Suppressor macrophage (primary cell): ENCODE results near the gene TNFRSF25.
"Not testable (repeated sequence)": the region's sequence is repeated elsewhere in the genome, so short reads cannot be mapped to it uniquely, and the experiment has no call there.

ENCODE experiments used
- DNase-seq, 4 experiments: peaks; one replicate each; pipeline ENCODE4 v3.0.0-alpha.2; 2020 to 2022

The TNFRSF25 gene

DNA sequence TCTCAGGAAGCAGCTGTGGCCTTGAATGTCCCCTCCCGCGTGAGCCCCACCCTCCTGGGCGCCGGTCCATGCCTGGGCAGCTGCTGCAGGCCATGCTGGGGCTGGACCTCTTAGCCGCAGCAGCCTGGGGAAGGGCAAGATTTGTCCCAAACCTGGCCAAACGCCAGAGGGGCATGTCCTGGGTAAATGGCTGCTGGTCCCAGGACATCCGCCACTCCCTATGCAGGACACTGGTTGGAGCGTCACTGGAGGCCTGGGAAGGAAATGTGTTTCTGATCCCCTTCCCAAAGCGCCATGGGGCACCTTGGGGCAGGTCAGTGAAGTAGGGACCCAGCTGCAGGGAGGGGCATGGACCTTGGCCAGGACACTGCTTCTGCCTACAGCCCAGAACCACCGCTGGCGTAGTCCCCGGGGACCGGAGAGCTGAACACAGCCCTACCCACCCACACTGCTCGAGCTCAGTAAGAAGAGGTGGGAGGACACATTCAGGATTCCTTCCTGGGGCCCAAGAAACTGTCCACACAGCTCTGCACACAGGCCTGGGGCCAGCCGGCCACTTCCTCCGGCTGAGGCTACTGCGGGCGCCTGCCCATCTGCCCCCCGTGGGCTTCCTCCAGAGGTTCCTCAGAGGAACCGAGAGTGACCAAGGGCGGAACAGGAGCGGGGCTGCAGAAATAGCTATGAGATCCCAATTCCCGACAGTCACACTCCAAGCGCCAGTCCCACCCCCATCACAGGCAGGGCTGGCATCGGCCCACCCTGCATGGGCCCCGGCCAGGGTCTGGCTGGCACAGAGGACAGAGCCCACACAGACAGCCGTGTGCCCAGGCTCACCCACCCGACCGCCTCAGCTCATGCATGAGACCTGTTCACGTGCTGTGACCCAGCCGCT, 36.3 kb upstream of the TNFRSF25 start:
- peak; percentile 39 to 76 (median 66) for DNase-seq

- DNase-seq, result no peak
Measured at GRCh38 chr1:6501279-6501813, 35.4 kb upstream of the TNFRSF25 start.

- DNase-seq, result no peak
Measured at GRCh38 chr1:6500544-6501278, 34.7 kb upstream of the TNFRSF25 start.

GRCh38 chr1:6499296-6499695, 33.3 kb upstream of the TNFRSF25 start:
- DNase-seq, result no peak

DNA sequence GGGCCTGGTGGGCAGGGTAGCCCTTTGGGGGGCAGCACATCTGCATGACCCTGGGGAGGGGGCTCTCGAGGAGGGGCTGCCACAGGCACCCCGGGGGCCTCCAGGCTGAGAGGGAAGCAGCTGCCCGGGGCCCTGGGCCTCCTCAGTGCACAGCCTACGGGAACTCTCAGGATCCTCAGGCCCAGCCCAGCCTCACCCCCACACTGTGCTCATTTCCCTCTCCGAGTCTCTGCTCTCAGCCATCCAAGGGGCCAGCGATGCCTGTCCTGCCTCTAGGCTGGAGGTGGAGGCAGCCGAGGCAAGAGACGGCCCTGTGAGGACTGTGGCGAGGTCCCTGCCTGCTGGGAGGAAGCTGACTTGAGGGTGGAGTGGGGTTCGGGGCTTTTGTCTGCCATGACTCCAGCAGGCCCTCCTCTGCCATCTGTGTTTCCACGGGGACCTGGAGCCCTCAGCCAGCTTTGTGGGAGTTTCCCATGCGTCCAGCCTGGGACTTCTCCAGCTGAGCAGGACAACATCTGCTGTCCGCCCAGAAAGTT, 32.7 kb upstream of the TNFRSF25 start:
- peak in 1 of 4 experiments; percentile 52 for DNase-seq

- DNase-seq, result no peak
Measured at GRCh38 chr1:6497867-6498575, 32.0 kb upstream of the TNFRSF25 start.

DNA sequence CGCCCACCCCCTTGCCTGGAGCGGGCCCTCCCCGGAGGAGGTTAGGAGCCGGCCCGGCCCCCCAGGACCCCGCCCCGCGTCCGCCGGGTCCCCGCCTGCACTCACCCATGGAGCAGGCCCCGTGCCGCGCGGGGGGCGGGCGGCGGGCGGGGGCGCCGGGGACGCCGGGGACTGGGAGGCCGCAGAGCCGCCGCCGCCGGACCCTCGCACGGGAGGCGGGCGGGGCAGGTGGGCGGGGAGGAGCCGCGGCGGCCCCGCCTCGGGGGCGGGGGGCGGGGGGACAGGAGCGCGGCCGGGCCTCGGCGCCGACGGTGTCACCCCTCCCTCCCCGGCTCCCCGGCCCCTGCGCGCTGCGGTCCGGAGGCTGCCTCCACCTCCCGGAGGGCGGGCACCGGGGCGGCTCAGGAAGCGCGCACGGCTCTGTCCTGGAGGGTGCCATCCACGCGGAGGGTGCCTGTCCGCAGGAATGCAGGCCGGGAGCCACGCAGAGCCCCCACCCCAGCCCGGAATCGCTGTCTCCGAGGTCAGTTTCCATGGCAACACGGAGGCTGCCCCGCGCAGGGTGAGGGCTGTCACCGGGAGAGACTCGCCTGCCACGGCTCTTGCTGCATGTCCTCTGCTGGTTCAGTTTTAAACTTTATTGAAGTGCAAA, 31.4 kb upstream of the TNFRSF25 start:
- peak in 2 of 4 experiments; percentile 24 to 31 for DNase-seq

DNA sequence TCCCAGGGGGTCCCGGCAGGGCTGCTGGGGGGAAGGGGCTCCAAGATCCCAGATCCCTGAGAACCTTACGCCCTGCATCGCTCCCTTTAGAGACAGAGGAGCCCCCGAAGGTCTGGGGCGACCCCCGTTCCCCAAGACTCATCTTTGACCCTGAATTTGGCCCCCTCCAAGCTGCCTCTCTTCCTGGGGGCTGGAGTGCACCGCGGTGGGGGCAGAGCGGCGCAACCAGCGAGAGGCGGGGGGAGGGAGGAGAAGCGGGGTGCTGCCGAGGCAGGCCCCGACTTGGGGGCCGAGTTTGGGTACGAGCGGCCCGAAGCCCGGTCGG, 30.9 kb upstream of the TNFRSF25 start:
- no peak for DNase-seq

DNA sequence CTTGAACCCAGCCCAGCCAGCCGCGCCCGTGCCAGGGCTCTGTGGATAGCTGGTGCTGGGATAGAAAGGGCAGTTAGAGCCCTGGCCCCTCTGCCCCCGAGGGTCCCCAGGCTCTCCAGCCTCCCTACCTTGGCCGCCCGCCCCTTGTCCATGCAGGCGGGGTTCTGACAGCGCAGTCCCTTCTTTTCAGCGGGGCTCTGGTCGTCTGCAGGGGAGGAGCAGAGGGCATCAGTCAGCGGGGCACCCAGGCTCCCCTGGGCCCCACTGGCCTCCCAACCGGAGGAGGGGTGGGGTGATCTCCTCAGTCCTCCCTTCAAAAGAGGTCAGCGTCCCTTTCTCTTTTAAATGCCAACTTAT, 30.4 kb upstream of the TNFRSF25 start:
- DNase-seq, result no peak

DNA sequence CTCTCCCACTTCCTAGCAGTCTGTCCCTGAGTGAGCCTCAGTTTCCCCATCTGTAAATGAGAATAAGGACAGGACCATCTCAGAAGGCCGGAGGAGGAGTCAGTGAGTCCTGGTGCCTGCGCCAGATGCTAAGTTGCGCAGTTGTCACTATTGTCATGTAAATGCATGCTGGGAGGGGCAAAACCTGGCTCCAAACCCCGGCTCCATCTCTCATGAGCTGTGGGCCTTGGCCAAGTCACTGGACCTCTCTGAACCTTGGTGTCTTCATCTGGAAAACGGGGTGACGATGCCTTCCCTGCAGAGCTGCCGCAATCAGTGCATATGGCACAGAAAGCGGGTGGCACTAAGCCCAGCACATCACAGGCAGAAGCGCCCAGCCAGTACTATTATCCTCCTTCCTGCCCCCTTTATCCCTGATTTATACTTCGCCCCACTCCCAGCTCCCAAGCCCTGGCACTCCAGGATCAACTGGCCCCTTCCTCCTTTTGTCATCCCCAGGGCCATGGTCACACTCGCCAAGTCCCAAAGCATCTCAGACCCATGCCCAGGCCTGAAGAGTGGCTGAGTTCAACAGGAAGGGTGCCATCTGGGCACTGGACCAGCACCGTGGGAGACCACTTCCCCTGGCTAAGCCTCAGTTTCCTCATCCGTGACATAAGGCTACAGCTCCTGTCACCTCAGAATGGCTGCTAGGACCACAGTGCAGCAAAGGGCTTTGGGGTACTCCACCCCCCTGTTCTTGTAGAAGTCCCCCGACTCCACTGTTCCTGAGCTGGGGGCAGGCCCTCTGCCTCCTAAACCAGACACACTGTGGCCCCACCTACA, 29.8 kb upstream of the TNFRSF25 start:
- no peak for DNase-seq

GRCh38 chr1:6495041-6495441, 29.1 kb upstream of the TNFRSF25 start:
- DNase-seq, result no peak

DNA sequence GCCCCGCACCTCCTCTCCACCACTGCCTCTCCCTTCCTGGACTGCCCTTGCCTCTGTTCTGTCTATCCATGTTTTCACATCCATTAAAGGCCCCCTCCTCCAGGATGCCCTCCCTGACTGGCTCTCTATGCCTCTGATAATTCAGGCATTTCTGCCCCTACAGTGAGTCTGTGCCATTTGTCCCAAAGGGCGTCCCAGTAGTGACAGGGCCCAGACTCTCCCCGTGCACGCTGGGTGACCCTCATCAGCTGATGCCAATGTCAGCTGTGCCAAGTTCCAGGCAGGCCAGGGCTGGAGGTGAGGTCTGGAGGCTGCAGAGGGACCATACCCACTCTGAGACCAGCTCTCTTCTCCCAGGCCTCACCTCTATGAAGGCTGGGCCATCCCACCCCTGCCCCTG, 28.7 kb upstream of the TNFRSF25 start:
- DNase-seq, result no peak

GRCh38 chr1:6493834-6494223, 27.9 kb upstream of the TNFRSF25 start:
- DNase-seq, result not testable (repeated sequence)

DNA sequence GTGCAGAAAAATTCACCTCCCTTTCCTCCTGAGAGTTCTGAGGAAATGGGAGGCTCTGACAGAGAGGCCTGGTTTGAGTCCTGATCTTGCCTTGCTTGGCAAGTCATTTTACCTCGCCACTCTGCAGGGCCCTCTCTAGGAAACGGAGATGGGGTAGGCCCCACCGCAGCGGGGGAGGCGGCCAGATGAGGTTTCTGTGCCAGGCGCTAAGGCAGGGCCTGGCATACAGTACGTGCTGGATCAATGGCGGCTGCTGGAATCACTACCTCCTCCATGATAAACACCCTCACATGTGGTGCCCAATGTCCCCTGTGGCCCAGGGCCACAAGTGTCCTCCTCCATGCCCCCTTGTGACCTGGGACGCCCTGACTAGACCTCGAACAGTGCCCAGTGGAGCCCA, 26.0 kb upstream of the TNFRSF25 start:
- no peak for DNase-seq

DNA sequence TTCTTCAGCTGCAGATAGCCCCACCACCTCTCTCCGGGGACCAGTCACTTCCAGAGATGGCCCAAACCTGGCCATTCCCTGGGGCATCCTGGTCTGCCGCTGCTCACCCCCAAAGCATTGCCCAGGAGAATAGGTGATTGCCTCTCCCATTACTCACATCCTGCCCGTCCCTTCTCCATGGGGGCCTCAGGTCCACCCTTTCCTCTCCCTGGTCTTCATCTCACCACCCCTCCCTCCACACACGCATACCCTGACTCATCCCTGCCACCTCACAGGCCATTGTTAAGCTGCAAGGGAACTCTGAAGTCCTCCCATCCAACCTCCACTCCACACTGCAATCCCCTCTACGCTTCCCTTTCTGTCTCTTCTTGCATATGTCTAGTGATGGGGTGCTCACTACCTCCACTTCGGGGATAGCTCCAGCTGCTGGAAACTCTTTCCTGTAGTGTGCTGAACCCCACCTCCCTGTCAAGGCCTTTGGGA, 25.5 kb upstream of the TNFRSF25 start, which contains the start of gene PLEKHG5:
PLEKHG5 (minus strand) TSS at position 188 of the 483 bp plus-strand sequence. CDS start 14,096 bp downstream, outside the sequence.
- no peak for DNase-seq

DNA sequence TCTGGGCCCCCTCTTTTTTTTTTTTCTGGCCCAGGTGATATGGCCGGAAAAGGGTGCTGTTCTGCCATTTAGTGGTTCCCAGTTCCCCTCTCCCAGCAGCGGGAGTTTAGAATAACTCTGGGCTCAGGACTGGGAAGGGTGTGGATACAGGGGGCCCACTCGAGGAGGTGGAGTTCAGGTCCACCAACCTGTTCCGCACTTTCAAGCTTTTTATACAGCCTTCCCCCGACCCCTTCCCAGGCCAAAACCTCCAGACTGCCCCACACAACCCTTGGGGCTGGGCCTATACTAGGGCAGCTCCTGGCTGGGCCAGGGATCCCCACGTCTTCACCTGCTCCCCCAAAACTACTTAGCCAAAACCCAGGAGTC, 25.1 kb upstream of the TNFRSF25 start:
- no peak for DNase-seq

GRCh38 chr1:6490181-6491080, 24.5 kb upstream of the TNFRSF25 start:
- peak in 2 of 4 experiments; percentile 34 to 50 for DNase-seq

DNA sequence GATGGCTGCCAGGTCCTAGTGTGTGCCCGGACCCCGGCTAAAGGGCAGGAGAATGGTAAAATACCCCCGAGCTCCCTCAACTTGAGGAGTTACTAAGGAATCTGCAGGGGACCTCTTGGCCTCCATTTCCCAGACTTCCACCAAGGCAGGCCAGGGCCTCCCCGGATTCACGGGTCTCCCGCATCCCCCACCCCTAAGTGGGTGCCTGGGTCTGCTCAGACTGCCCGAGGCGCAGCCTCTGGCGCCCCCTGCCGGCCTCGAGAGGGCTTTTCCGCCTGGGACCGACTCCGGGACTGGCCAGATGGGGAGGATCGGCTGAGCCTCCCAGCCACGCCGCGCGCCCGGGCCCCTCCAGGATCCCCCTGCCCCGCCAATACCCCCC, 23.8 kb upstream of the TNFRSF25 start:
- DNase-seq, result peak; percentile 75 to 89 (median 80)

GRCh38 chr1:6489383-6489765, 23.4 kb upstream of the TNFRSF25 start:
- DNase-seq, result no peak
